Mesendoderm (in vitro differentiated cells): ENCODE data around the gene UBE2M.
"Not testable (repeated sequence)": the region's sequence is repeated elsewhere in the genome, so short reads cannot be mapped to it uniquely, and the experiment has no call there.

Experiments used
- DNase-seq: peaks from one replicate; pipeline ENCODE4 v3.0.0; 2013
- H2AK5ac ChIP-seq: 2 replicates; pipeline ENCODE4 v1.6.1; 2013; ENCODE audit warnings: low read length, inconsistent platforms
- H2BK120ac ChIP-seq: 2 replicates; pipeline ENCODE4 v1.6.1; 2013; ENCODE audit warnings: low read depth, mild to moderate bottlenecking, low read length, moderate library complexity, mixed read lengths
- H2BK15ac ChIP-seq: replicated peaks from 2 replicates; pipeline ENCODE4 v1.6.1; 2013; ENCODE audit warnings: low read depth, mild to moderate bottlenecking, moderate library complexity
- H2BK5ac ChIP-seq: 2 replicates; pipeline ENCODE4 v1.6.1; 2013; ENCODE audit warnings: low read length, inconsistent platforms
- H3K18ac ChIP-seq: 2 replicates; pipeline ENCODE4 v1.6.1; 2013; ENCODE audit warnings: mild to moderate bottlenecking, low read length, mixed read lengths
- H3K23ac ChIP-seq: one replicate; pipeline ENCODE4 v1.6.1; 2013; ENCODE audit warnings: low read length
- H3K27ac ChIP-seq: 2 replicates; pipeline ENCODE4 v1.5.1; 2013; ENCODE audit warnings: low read depth, mild to moderate bottlenecking, inconsistent platforms, low read length, moderate library complexity
- H3K27me3 ChIP-seq: 2 replicates; pipeline ENCODE4 v1.6.1; 2013; ENCODE audit warnings: low read length, control low read depth, mild to moderate bottlenecking, inconsistent platforms; ENCODE audit not compliant: insufficient read depth, poor library complexity
- H3K36me3 ChIP-seq: 2 replicates; pipeline ENCODE4 v1.6.1; 2013; ENCODE audit warnings: low read length, inconsistent platforms; ENCODE audit not compliant: control insufficient read depth, insufficient read depth
- H3K4ac ChIP-seq: one replicate; pipeline ENCODE4 v1.6.1; 2013; ENCODE audit warnings: low read depth, mild to moderate bottlenecking, low read length, moderate library complexity
- H3K4me1 ChIP-seq: 2 replicates; pipeline ENCODE4 v1.6.1; 2013; ENCODE audit warnings: low read depth, low read length, inconsistent platforms; ENCODE audit not compliant: control insufficient read depth
- H3K4me2 ChIP-seq: 2 replicates; pipeline ENCODE4 v1.6.1; 2013; ENCODE audit warnings: low read length
- H3K4me3 ChIP-seq: 2 replicates; pipeline ENCODE4 v1.5.1; 2013; ENCODE audit warnings: mild to moderate bottlenecking, low read length
- H3K56ac ChIP-seq: one replicate; pipeline ENCODE4 v1.6.1; 2013; ENCODE audit warnings: low read length
- H3K79me1 ChIP-seq: 2 replicates; pipeline ENCODE4 v1.6.1; 2013; ENCODE audit warnings: low read length, inconsistent platforms
- H3K79me2 ChIP-seq: 2 replicates; pipeline ENCODE4 v1.6.1; 2013; ENCODE audit warnings: mild to moderate bottlenecking, low read length; ENCODE audit not compliant: control insufficient read depth, insufficient read depth
- H3K9ac ChIP-seq: 2 replicates; pipeline ENCODE4 v1.6.1; 2013; ENCODE audit warnings: low read length, inconsistent platforms
- H4K5ac ChIP-seq: one replicate; pipeline ENCODE4 v1.6.1; 2013; ENCODE audit warnings: low read length
- H4K8ac ChIP-seq: one replicate; pipeline ENCODE4 v1.6.1; 2013; ENCODE audit warnings: low read depth, mild to moderate bottlenecking, control low read depth, low read length, moderate library complexity
- whole genome bisulfite sequencing: extraction: QIAGEN DNeasy Blood & Tissue Kit; methylation state at CpG from one replicate; pipeline ENCODE4 v1.1.7; 2013; ENCODE audit warnings: low lambda C conversion rate, missing lambda C conversion rate; ENCODE audit not compliant: insufficient coverage; ENCODE audit errors: extremely low coverage; 5-methylcytosine and 5-hydroxymethylcytosine counted together

UBE2M gene

DNA sequence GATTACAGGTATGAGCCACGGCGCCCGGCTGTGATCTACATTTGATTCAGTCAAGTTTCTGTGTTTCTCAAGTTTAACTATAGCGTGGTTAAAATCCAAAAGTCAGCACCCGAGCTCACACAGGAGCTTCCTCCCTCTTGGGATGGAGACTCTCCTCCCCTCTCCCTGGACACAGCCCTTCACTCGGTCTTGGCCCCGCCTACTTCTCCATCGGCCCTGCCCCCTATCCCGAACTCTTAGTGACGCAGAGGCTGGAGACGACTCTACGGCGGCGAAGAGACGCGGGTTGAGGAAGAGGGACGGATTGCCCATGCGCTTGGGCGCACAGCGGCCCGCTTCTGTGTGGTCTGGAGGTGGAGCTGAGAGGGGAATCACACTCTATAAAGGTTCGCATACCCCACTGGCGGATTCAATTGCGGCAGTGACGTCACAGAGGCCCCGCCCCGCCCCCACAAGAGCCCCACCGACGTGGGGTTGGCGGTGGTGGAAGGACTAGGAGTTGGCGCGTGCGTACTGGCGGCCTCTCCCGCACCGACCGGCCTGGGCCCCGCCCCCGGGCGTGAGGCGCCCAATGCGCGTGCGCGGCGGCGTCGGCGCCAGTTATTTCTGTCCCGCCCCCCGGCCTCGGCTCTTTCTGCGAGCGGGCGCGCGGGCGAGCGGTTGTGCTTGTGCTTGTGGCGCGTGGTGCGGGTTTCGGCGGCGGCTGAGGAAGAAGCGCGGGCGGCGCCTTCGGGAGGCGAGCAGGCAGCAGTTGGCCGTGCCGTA lies 14.4 kb downstream of the UBE2M start, which contains the start of gene TRIM28:
TSS of gene TRIM28 (plus strand) at position 239 of the 765 bp plus-strand sequence. CDS start 694 bp downstream, outside the sequence.
- Histone ChIP-seq H2BK120ac (no peak within 1 kb of the TSS), H4K8ac (peak within 1 kb of the TSS; percentile 98), H3K79me2 (peaks cover 43% of the 10 kb centered on the region), H3K4me3 (peak within 1 kb of the TSS; percentile 99), H3K4me2 (peak within 1 kb of the TSS; percentile 86), H3K4me1 (peaks cover 8% of the 10 kb centered on the region), H2AK5ac (peak within 1 kb of the TSS; percentile 69), H4K5ac (no peak within 1 kb of the TSS), H3K27me3 (no peaks in the 10 kb centered on the region), H3K79me1 (peaks cover 18% of the 10 kb centered on the region), H3K23ac (peak within 1 kb of the TSS; percentile 94), H3K36me3 (peaks cover 19% of the 10 kb centered on the region), H3K27ac (peak within 1 kb of the TSS; percentile 99), H3K4ac (peak within 1 kb of the TSS; percentile 28), H3K56ac (peak within 1 kb of the TSS; percentile 99), H2BK15ac (no peak within 1 kb of the TSS), H3K9ac (peak within 1 kb of the TSS; percentile 100), H2BK5ac (peak within 1 kb of the TSS; percentile 84), H3K18ac (peak within 1 kb of the TSS; percentile 85)
- DNase-seq = peak; percentile 100
- WGBS = no CpG with 5 or more reads among the region's 73 CpGs

GRCh38 chr19:58542641-58543372 lies 15.6 kb downstream of the UBE2M start:
- not testable (repeated sequence) for H3K18ac ChIP-seq, H3K36me3 ChIP-seq, H3K23ac ChIP-seq, H3K27ac ChIP-seq, H4K5ac ChIP-seq, H3K79me1 ChIP-seq, H3K4me1 ChIP-seq, H2BK15ac ChIP-seq, H3K9ac ChIP-seq, DNase-seq, H3K27me3 ChIP-seq, H3K4me2 ChIP-seq, H3K4me3 ChIP-seq, H4K8ac ChIP-seq, H3K4ac ChIP-seq, H2BK120ac ChIP-seq, H2BK5ac ChIP-seq
- Histone ChIP-seq H3K79me2 (peaks cover 32% of the 10 kb centered on the region), H3K56ac (peak overlapping the region; percentile 96), H2AK5ac (peak overlapping the region; percentile 22)
- WGBS = no CpG with 5 or more reads among the region's 18 CpGs

DNA sequence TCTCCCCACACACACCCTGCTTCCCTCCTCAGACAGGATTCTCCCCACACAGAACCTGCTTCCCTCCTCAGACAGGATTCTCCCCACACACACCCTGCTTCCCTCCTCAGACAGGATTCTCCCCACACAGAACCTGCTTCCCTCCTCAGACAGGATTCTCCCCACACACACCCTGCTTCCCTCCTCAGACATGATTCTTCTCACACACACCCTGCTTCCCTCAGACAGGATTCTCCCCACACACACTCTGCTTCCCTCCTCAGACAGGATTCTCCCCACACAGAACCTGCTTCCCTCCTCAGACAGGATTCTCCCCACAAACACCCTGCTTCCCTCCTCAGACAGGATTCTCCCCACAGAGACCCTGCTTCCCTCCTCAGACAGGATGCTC lies 19.2 kb downstream of the UBE2M start:
- H2BK15ac ChIP-seq, H3K23ac ChIP-seq, H4K5ac ChIP-seq, DNase-seq, H3K18ac ChIP-seq, H3K4me3 ChIP-seq, H3K79me2 ChIP-seq, H3K27ac ChIP-seq, H3K79me1 ChIP-seq, H2BK5ac ChIP-seq, H3K4ac ChIP-seq, H4K8ac ChIP-seq, H3K4me2 ChIP-seq, H3K27me3 ChIP-seq, H3K4me1 ChIP-seq, H3K9ac ChIP-seq, H3K36me3 ChIP-seq, H2BK120ac ChIP-seq: not testable (repeated sequence)
- Histone ChIP-seq H2AK5ac (peak overlapping the region; percentile 97), H3K56ac (peak overlapping the region; percentile 73)

- Histone ChIP-seq H3K23ac (no peak overlapping the region), H3K79me1 (no peaks in the 10 kb centered on the region), H3K79me2 (no peaks in the 10 kb centered on the region), H3K4me2 (peak overlapping the region; percentile 78), H3K36me3 (no peaks in the 10 kb centered on the region), H3K27ac (peak overlapping the region; percentile 86), H2BK120ac (no peak overlapping the region), H3K4me3 (no peak overlapping the region), H2BK5ac (peak overlapping the region; percentile 80), H4K8ac (peak overlapping the region; percentile 57), H4K5ac (no peak overlapping the region), H2BK15ac (no peak overlapping the region), H3K9ac (peak overlapping the region; percentile 84), H3K27me3 (no peaks in the 10 kb centered on the region), H2AK5ac (peak overlapping the region; percentile 90), H3K4me1 (no peaks in the 10 kb centered on the region), H3K56ac (peak overlapping the region; percentile 94), H3K18ac (peak overlapping the region; percentile 81), H3K4ac (peak overlapping the region; percentile 75)
- DNase-seq = peak; percentile 94
- WGBS = no CpG with 5 or more reads among the region's 55 CpGs
Measured at GRCh38 chr19:58538257-58539168, 19.9 kb downstream of the UBE2M start.

DNA sequence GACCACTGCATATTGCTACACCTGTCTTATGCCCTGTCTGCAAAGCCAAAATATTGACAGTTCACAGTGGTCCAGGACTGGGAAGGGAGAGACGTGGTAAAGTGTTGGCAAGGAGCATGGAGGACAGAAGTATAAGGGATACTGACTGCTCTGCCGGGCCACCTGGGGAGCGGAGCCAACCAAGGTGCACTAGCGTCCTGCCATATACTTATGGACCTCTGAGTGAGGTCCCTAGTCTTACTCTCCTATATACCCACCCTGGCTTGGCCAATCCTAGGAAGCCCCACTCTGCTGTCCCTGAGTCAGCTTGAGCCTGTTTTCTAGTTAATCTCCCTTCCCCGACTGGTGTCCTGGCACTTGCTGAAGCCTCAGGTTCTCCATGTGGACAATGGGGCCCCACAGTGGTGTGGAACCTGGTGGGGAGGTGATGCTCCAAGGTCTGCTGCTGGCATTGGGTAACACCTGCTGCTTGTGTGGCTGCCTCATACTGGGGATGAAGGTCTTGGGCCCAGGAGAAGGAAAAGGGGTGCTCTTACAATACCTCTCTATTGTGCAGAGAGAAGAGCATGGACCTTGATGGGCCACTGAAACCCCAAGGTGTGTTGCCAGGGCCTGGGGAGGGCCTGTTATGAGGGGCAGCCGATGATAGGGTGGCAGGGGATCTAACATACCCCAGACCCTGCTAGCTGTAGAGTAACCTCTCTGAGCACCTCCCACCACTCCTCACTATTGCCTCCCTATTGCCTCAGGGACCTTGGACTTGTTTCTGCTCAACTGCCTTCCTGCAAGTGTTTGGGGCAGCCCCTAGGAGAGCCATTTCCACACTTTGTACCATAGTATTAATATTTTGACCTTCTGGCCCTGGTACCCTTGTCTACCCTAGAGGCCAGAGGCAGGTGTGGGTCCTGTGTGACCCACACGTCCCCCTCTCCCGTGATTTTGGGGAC lies 21.3 kb downstream of the UBE2M start:
- Histone ChIP-seq H3K23ac (no peak overlapping the region), H4K5ac (no peak overlapping the region), H3K4ac (no peak overlapping the region), H3K27ac (no peak overlapping the region), H3K79me1 (no peaks in the 10 kb centered on the region), H2BK120ac (no peak overlapping the region), H3K4me3 (no peak overlapping the region), H3K4me2 (no peak overlapping the region), H3K27me3 (no peaks in the 10 kb centered on the region), H2BK15ac (no peak overlapping the region), H3K79me2 (no peaks in the 10 kb centered on the region), H3K36me3 (no peaks in the 10 kb centered on the region), H3K9ac (peak overlapping the region; percentile 70), H2BK5ac (no peak overlapping the region), H4K8ac (no peak overlapping the region), H2AK5ac (no peak overlapping the region), H3K18ac (no peak overlapping the region), H3K56ac (peak overlapping the region; percentile 72), H3K4me1 (no peaks in the 10 kb centered on the region)
- DNase-seq = no peak
- WGBS = no CpG with 5 or more reads among the region's 8 CpGs
